Calu3 (cell line): Measurements from ENCODE around the gene SLC22A23. TPM values are rescaled to one million over a fixed set of nuclear protein-coding genes. Genes with fewer than 3 reads are reported as not detected.
A peak's percentile ranks its signal among the peaks of the same experiment; 100 is the strongest.
"Not testable (repeated sequence)": the region's sequence is repeated elsewhere in the genome, so short reads cannot be mapped to it uniquely, and the experiment has no call there.

Experiments
- BruUV-seq: library from RNA; stranded (reverse); fragments of 400-500 nt; replicated peaks from 2 replicates; lab custom pipeline; 2021; lab: Mats Ljungman, UMichigan
- CTCF ChIA-PET: fragments of 300-600 bp; sonication (Branson Sonifier 250); formaldehyde crosslinking; loops from one replicate; lab custom pipeline; 2022; ENCODE audit warnings: antibody characterized with exemption; lab: Charles Lee
- DNase-seq: peaks from one replicate; pipeline ENCODE4 v3.0.0; 2022
- H3K27ac Mint-ChIP-seq: one replicate; pipeline ENCODE4 v1.8.0; 2022; ENCODE audit warnings: mixed read lengths; ENCODE audit not compliant: unreplicated experiment
- H3K27me3 Mint-ChIP-seq: one replicate; pipeline ENCODE4 v1.8.0; 2022; ENCODE audit warnings: mixed read lengths; ENCODE audit not compliant: unreplicated experiment
- H3K36me3 Mint-ChIP-seq: one replicate; pipeline ENCODE4 v1.8.0; 2022; ENCODE audit warnings: mild to moderate bottlenecking, moderate library complexity, mixed read lengths; ENCODE audit not compliant: insufficient read depth, unreplicated experiment
- H3K4me1 Mint-ChIP-seq: one replicate; pipeline ENCODE4 v1.8.0; 2022; ENCODE audit warnings: mild to moderate bottlenecking, low read depth, mixed read lengths; ENCODE audit not compliant: unreplicated experiment
- H3K4me3 Mint-ChIP-seq: one replicate; pipeline ENCODE4 v1.8.0; 2022; ENCODE audit warnings: mild to moderate bottlenecking, low read depth, moderate library complexity, mixed read lengths; ENCODE audit not compliant: unreplicated experiment
- H3K9me3 Mint-ChIP-seq: one replicate; pipeline ENCODE4 v1.8.0; 2022; ENCODE audit warnings: low read depth, mixed read lengths; ENCODE audit not compliant: unreplicated experiment
- CTCF ChIP-seq: fragments of 200-600 bp; IDR thresholded peaks from one replicate; pipeline ENCODE4 v1.8.0; 2022; ENCODE audit warnings: antibody characterized with exemption; ENCODE audit not compliant: unreplicated experiment
- intact Hi-C: fragments of 100-400 bp; cut with micrococcal nuclease; formaldehyde crosslinking; loops from one replicate; pipeline ENCODE4 v1.10.0; 2022; ENCODE audit not compliant: unreplicated experiment
- total RNA-seq: library from RNA; stranded (reverse); gene quantifications from 2 replicates; pipeline ENCODE4 v1.2.3, GENCODE V29; 2022

Gene SLC22A23
- total RNA-seq, 1 experiment from 2014 or later = 3.9 TPM

- peaks cover 42% of the 10 kb centered on the region for H3K27me3 Mint-ChIP-seq
- H3K4me3 Mint-ChIP-seq = no peak overlapping the region
- peaks cover 7% of the 10 kb centered on the region for H3K36me3 Mint-ChIP-seq
- no peak for DNase-seq
- peaks cover 18% of the 10 kb centered on the region for H3K4me1 Mint-ChIP-seq
- H3K9me3 Mint-ChIP-seq = no peaks in the 10 kb centered on the region
- CTCF ChIA-PET = no interaction called here
- BruUV-seq = no TSS peak
- no peak for TF ChIP-seq CTCF
- no peak overlapping the region for H3K27ac Mint-ChIP-seq
- intact Hi-C loops = no loop called here
These were observed 207.0 kb downstream of the SLC22A23 start for GRCh38 chr6:3249821-3250220.

GRCh38 chr6:3247255-3248146 is 209.3 kb downstream of the SLC22A23 start:
- peak; percentile 52 for DNase-seq
- intact Hi-C loops = no loop called here
- H3K27ac Mint-ChIP-seq = no peak overlapping the region
- BruUV-seq = no TSS peak
- peak overlapping the region; percentile 59 for H3K4me3 Mint-ChIP-seq
- TF ChIP-seq CTCF = no peak
- H3K27me3 Mint-ChIP-seq = peaks cover 63% of the 10 kb centered on the region
- CTCF ChIA-PET = interaction anchor here (0.6 to 1.2 kb wide), 2 partner anchors 90 to 180 kb away, joined by 3 to 6 read pairs; partner anchors contain the start of gene TUBB2A
- peaks cover 15% of the 10 kb centered on the region for H3K4me1 Mint-ChIP-seq
- H3K36me3 Mint-ChIP-seq = peaks cover 7% of the 10 kb centered on the region
- no peaks in the 10 kb centered on the region for H3K9me3 Mint-ChIP-seq

- intact Hi-C loops = no loop called here
- H3K36me3 Mint-ChIP-seq = peaks cover 7% of the 10 kb centered on the region
- TF ChIP-seq CTCF = no peak
- no peak for DNase-seq
- no peaks in the 10 kb centered on the region for H3K9me3 Mint-ChIP-seq
- CTCF ChIA-PET = no interaction called here
- peaks cover 62% of the 10 kb centered on the region for H3K27me3 Mint-ChIP-seq
- no peak overlapping the region for H3K4me3 Mint-ChIP-seq
- BruUV-seq = no TSS peak
- H3K4me1 Mint-ChIP-seq = no peaks in the 10 kb centered on the region
- H3K27ac Mint-ChIP-seq = no peak overlapping the region
These were observed 211.6 kb downstream of the SLC22A23 start for GRCh38 chr6:3245216-3245615.

GRCh38 chr6:3244832-3245161 is 212.1 kb downstream of the SLC22A23 start:
- H3K36me3 Mint-ChIP-seq, BruUV-seq, H3K4me3 Mint-ChIP-seq, H3K9me3 Mint-ChIP-seq, intact Hi-C loops, DNase-seq, CTCF ChIA-PET, H3K27ac Mint-ChIP-seq, H3K4me1 Mint-ChIP-seq: not testable (repeated sequence)
- peaks cover 61% of the 10 kb centered on the region for H3K27me3 Mint-ChIP-seq
